ENCODE data around the gene PDRG1.
A peak's percentile ranks its signal among the peaks of the same experiment; 100 is the strongest.

The PDRG1 gene

DNA sequence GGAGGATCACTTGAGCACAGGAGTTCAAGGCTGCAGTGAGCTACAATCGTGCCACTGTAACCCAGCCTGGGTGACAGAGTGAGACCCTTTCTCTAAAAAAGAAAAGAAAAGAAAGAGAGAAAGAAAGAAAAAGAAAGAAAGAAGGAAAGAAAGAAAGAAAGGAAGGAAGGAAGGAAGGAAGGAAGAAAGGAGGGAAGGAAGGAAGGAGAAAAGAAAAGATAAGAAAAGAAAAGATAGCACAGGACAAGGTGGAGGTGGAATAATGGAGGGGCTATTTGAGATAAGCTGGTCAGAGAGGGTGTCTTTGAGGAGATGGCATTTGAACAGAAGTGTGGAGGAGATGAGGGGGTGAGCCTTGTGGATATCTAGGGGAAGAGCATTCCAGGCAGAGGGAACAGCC, 2.7 kb upstream of the PDRG1 start:
- no peak for DNase-seq (ENCODE audit: extremely low read depth, low read depth)
- TF ChIP-seq, protein P1, sequence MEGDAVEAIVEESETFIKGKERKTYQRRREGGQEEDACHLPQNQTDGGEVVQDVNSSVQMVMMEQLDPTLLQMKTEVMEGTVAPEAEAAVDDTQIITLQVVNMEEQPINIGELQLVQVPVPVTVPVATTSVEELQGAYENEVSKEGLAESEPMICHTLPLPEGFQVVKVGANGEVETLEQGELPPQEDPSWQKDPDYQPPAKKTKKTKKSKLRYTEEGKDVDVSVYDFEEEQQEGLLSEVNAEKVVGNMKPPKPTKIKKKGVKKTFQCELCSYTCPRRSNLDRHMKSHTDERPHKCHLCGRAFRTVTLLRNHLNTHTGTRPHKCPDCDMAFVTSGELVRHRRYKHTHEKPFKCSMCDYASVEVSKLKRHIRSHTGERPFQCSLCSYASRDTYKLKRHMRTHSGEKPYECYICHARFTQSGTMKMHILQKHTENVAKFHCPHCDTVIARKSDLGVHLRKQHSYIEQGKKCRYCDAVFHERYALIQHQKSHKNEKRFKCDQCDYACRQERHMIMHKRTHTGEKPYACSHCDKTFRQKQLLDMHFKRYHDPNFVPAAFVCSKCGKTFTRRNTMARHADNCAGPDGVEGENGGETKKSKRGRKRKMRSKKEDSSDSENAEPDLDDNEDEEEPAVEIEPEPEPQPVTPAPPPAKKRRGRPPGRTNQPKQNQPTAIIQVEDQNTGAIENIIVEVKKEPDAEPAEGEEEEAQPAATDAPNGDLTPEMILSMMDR (IDR thresholded peaks at IDR 0.05; ENCODE audit: low read depth, low read length, missing control alignments): no peak
- no peak overlapping the region for H3K4me3 ChIP-seq (replicated peaks; ENCODE audit: low read depth, low read length)

- TF ChIP-seq, protein P1 (IDR thresholded peaks at IDR 0.05; ENCODE audit: low read depth, low read length, missing control alignments): no peak
- no peak overlapping the region for H3K4me3 ChIP-seq (replicated peaks; ENCODE audit: low read depth, low read length)
- no peak for DNase-seq (ENCODE audit: extremely low read depth, low read depth)
Observed at GRCh38 chr20:31953556-31954148, 1.8 kb upstream of the PDRG1 start.

GRCh38 chr20:31951203-31951529, 680 bp downstream of the PDRG1 start:
- no peak for DNase-seq (ENCODE audit: extremely low read depth, low read depth)
- H3K4me3 ChIP-seq (replicated peaks; ENCODE audit: low read depth, low read length): peak overlapping the region; percentile 98
- TF ChIP-seq, protein P1 (IDR thresholded peaks at IDR 0.05; ENCODE audit: low read depth, low read length, missing control alignments): no peak

DNA sequence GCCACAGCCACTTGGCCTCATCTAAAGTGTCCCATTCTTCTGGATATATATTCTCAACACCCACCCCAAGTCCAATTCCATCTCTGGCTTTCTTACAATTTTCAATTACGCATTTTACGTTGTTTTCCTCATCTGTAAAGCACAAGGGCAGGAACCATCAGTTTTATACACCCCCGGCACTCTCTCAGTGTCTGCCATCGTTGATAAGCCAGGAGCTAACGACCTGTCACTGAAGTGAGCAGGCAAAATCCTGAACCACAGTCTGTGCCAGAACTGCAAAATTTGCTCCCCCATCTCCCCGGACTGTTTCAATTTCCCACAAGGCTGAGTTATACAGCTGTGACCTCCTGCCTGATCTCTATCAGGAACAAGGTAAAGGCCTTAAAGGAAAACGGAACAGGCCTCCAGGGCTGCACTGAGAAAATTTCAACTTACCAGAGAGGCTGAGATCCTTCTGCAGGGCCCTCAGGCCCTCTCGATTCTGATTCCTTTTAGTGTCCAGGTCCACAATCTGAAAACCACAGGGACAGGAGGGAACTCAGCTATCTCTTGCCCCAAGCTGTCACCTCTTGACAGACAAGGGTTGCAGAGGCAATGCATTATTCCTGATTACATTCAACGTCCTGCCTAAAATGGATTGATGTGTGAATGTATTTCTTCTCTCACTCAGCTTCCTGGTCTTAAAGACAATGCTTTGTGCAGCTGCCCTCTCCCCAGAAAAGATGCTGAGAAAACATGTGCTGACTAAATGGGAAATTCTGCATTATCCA, 1.8 kb downstream of the PDRG1 start:
- peak overlapping the region; percentile 98 for H3K4me3 ChIP-seq (replicated peaks; ENCODE audit: low read depth, low read length)
- no peak for DNase-seq (ENCODE audit: extremely low read depth, low read depth)
- TF ChIP-seq, protein P1 (IDR thresholded peaks at IDR 0.05; ENCODE audit: low read depth, low read length, missing control alignments): no peak

- H3K4me3 ChIP-seq (replicated peaks; ENCODE audit: low read depth, low read length): no peak overlapping the region
- DNase-seq (ENCODE audit: extremely low read depth, low read depth): no peak
- TF ChIP-seq, protein P1 (IDR thresholded peaks at IDR 0.05; ENCODE audit: low read depth, low read length, missing control alignments): no peak
Observed at GRCh38 chr20:31948008-31948407, 3.8 kb downstream of the PDRG1 start.

DNA sequence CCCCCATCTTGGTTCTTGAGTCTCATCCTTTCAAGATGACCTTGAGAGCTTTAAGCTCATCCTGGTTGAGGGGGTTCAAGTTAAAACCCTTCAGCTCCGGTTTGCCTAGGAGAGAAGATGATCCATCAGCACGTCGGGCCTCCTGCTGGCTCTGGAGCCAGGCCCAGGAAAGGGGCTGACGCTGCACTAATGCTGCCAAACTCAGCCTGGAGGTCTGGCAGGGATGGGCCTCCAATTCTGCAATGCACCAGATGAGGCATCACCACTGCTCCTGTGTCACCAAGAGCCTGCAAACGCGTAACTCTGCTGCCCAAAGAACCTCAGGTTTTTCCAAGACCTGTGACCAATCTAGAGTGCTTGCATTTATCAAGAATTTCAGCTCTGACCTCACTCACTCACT, 6.1 kb downstream of the PDRG1 start:
- no peak for DNase-seq (ENCODE audit: extremely low read depth, low read depth)
- TF ChIP-seq, protein P1 (IDR thresholded peaks at IDR 0.05; ENCODE audit: low read depth, low read length, missing control alignments): no peak
- H3K4me3 ChIP-seq (replicated peaks; ENCODE audit: low read depth, low read length): no peak overlapping the region

Measured in HFF-Myc (cell line).